ENCODE data around the gene RBM33. TPM values are rescaled to one million over a fixed set of nuclear protein-coding genes. Genes with fewer than 3 reads are reported as not detected.
A peak's percentile ranks its signal among the peaks of the same experiment; 100 is the strongest.

Gene RBM33
- total and polyA plus RNA-seq, 2 of the 4 experiments (the other 2 are of a cell fraction), result 7.3 to 10.8 TPM

- H2AK9ac ChIP-seq (replicated peaks; ENCODE audit: low read depth, low read length, poor library complexity), result peak overlapping the region; percentile 48
- dilution Hi-C loops (cut with HindIII; ENCODE audit: low sequenced_read_pairs, unreplicated experiment), result no loop called here
- intact Hi-C loops (cut with micrococcal nuclease), result no loop called here
- H3K27me3 ChIP-seq (ENCODE audit: control insufficient read depth, insufficient read depth, low read length), result peaks cover 79% of the 10 kb centered on the region
- H3K23ac ChIP-seq (ENCODE audit: low read depth, low read length), result no peak overlapping the region
- no peak overlapping the region for H2AFZ ChIP-seq (replicated peaks; ENCODE audit: low read length, poor library complexity)
- H3K56ac ChIP-seq (ENCODE audit: extremely low read depth, insufficient read depth, low read length), result no peak overlapping the region
- H3K4me2 ChIP-seq (ENCODE audit: low read depth, low read length), result no peak overlapping the region
- no peak overlapping the region for H4K5ac ChIP-seq (ENCODE audit: low read depth, low read length)
- DNase-seq (no peak), ATAC-seq (ENCODE audit: low read depth) (no peak)
- no peaks in the 10 kb centered on the region for H4K20me1 ChIP-seq (ENCODE audit: insufficient read depth, low read length)
- no peak overlapping the region for H2BK120ac ChIP-seq (ENCODE audit: low read depth, low read length)
- BruUV-seq (replicated peaks), result no TSS peak
- no peak overlapping the region for H3K14ac ChIP-seq (replicated peaks; ENCODE audit: low read depth, low read length)
- no peak overlapping the region for H3K9ac ChIP-seq (ENCODE audit: low read depth, low read length)
- no peaks in the 10 kb centered on the region for H3K9me3 ChIP-seq (ENCODE audit: control insufficient read depth, insufficient read depth, low read length)
- H3K4me1 ChIP-seq (ENCODE audit: control insufficient read depth, insufficient read depth, low read length), result peaks cover 5% of the 10 kb centered on the region; the same call in 1 of the 2 replicates
- no peak overlapping the region for H3K18ac ChIP-seq (ENCODE audit: low read depth, low read length)
- WGBS, 2 experiments (ENCODE audit: extremely low coverage in 2 of 2, insufficient read length in 1 of 2), result 16% methylated on average over 14 of the region's 33 CpGs; no CpG with 5 or more reads in 1 of the 2 experiments
- CTCF ChIA-PET, result no interaction called here
- no peaks in the 10 kb centered on the region for H3K36me3 ChIP-seq (ENCODE audit: control insufficient read depth, insufficient read depth, low read length)
- no peak overlapping the region for H4K91ac ChIP-seq (ENCODE audit: insufficient read depth, low read depth, low read length)
- in situ Hi-C loops (cut with MboI; ENCODE audit: low sequenced_read_pairs), result loop anchor here (25.0 kb wide), 1 partner anchor 829 kb away; the partner anchor contains the start of gene RNF32
- H3K9me1 ChIP-seq (ENCODE audit: insufficient read depth, low read length), result no peaks in the 10 kb centered on the region
- H2AK5ac ChIP-seq (ENCODE audit: low read depth, low read length), result no peak overlapping the region
- POLR2A ChIA-PET (ENCODE audit: unreplicated experiment), result no interaction called here
- no peak overlapping the region for H3K4ac ChIP-seq (ENCODE audit: low read depth, low read length)
- H4K8ac ChIP-seq (ENCODE audit: low read depth in 2 of 2, low read length in 2 of 2), result no peak overlapping the region
- H2BK5ac ChIP-seq (ENCODE audit: low read depth, low read length, poor library complexity, severe bottlenecking), result no peak overlapping the region
- H3K27ac ChIP-seq (ENCODE audit: insufficient read depth, low read length), result no peak overlapping the region
- no peak overlapping the region for H2BK15ac ChIP-seq (ENCODE audit: low read depth, low read length)
- no peaks in the 10 kb centered on the region for H3K79me1 ChIP-seq (ENCODE audit: low read depth in 1 of 2, low read length in 2 of 2)
- TF ChIP-seq ELK1 (IDR thresholded peaks at IDR 0.05; ENCODE audit: borderline replicate concordance, low read depth, low read length) (no peak), CHD1 (IDR thresholded peaks at IDR 0.05; ENCODE audit: low read depth, low read length) (no peak), POLR2A (IDR thresholded peaks at IDR 0.05; ENCODE audit: low read depth, low read length) (no peak), MAFK (IDR thresholded peaks at IDR 0.05; ENCODE audit: low read depth, low read length) (no peak), USF2 (IDR thresholded peaks at IDR 0.05; ENCODE audit: low read depth, low read length) (no peak), SMC3 (IDR thresholded peaks at IDR 0.05; ENCODE audit: low read depth, low read length) (no peak), CEBPB (IDR thresholded peaks at IDR 0.05; ENCODE audit: low read depth, low read length) (peak; percentile 85)
- no peak overlapping the region for H2BK20ac ChIP-seq (ENCODE audit: low read depth, low read length)
- H3K4me3 ChIP-seq (ENCODE audit: insufficient read depth, low read depth, low read length), result no peak overlapping the region; the same call in 1 of the 2 replicates
Measured at GRCh38 chr7:155807789-155808548, 163.5 kb downstream of the RBM33 start.
